Stimulated activated naive CD8-positive, alpha-beta T cell treated with anti-CD3 and anti-CD28 coated beads, Interleukin-15, Interleukin-2, amounts not matched to agents 100 U/mL and 50 U/mL, for 24 hours (primary cell): ENCODE measurements around the gene SP2.

Source experiments
- ATAC-seq: fragments of 150-1000 bp; cut with Tn5 transposase; one replicate; pipeline ENCODE4 v1.10.0; 2021
- DNase-seq: peaks from one replicate; pipeline ENCODE4 v3.0.0; 2021

Gene SP2

GRCh38 chr17:47949197-47949759, 53.2 kb downstream of the SP2 start:
- DNase-seq (peak; percentile 92), ATAC-seq (peak; percentile 67)

- DNase-seq = no peak
- no peak for ATAC-seq
Observed at GRCh38 chr17:47949946-47950345, 53.9 kb downstream of the SP2 start.

GRCh38 chr17:47950448-47950847, 54.4 kb downstream of the SP2 start:
- ATAC-seq = no peak
- no peak for DNase-seq

GRCh38 chr17:47952171-47953021, 56.4 kb downstream of the SP2 start:
- DNase-seq = no peak
- no peak for ATAC-seq

- DNase-seq = no peak
- no peak for ATAC-seq
Observed at GRCh38 chr17:47953909-47954308, 57.9 kb downstream of the SP2 start.

- no peak for ATAC-seq
- DNase-seq = no peak
Observed at GRCh38 chr17:47955497-47956461, 59.7 kb downstream of the SP2 start.

- ATAC-seq (no peak), DNase-seq (no peak)
Observed at GRCh38 chr17:47956791-47957590, 61.0 kb downstream of the SP2 start.

GRCh38 chr17:47957591-47958490, 61.8 kb downstream of the SP2 start, which contains the start of gene PRR15L:
PRR15L (minus strand) TSS chr17:47957883; CDS start chr17:47953234, 4,649 bp downstream.
- no peak for DNase-seq
- ATAC-seq = no peak

- no peak for ATAC-seq
- no peak for DNase-seq
Observed at GRCh38 chr17:47959825-47960655, 64.0 kb downstream of the SP2 start.

- ATAC-seq = no peak
- DNase-seq = no peak
Observed at GRCh38 chr17:47961406-47961805, 65.4 kb downstream of the SP2 start.

GRCh38 chr17:47962901-47963300, 66.9 kb downstream of the SP2 start:
- ATAC-seq (no peak), DNase-seq (no peak)

GRCh38 chr17:47964856-47965255, 68.8 kb downstream of the SP2 start:
- ATAC-seq (no peak), DNase-seq (no peak)

- DNase-seq = no peak
Observed at GRCh38 chr17:47966079-47966519, 70.1 kb downstream of the SP2 start.

GRCh38 chr17:47967607-47968252, 71.7 kb downstream of the SP2 start:
- DNase-seq = no peak
- ATAC-seq = no peak

More at GRCh38 chr17:47966079-47966519, 70.1 kb downstream of the SP2 start:
- ATAC-seq = no peak

GRCh38 chr17:47968836-47969235, 72.8 kb downstream of the SP2 start:
- DNase-seq (no peak), ATAC-seq (no peak)

GRCh38 chr17:47969930-47970724, 74.1 kb downstream of the SP2 start:
- DNase-seq (no peak), ATAC-seq (no peak)

- DNase-seq (peak; percentile 100), ATAC-seq (peak; percentile 99)
Observed at GRCh38 chr17:47970725-47971499, 74.9 kb downstream of the SP2 start, which contains the start of gene CDK5RAP3. CDK5RAP3 (plus strand) TSS chr17:47971113; CDS start chr17:47971147, 34 bp downstream.
